Hepatocyte (in vitro differentiated cells): ENCODE data around the gene GALT. TPM values are rescaled to one million over a fixed set of nuclear protein-coding genes. Genes with fewer than 3 reads are reported as not detected.

Experiments used
- DNase-seq: peaks from one replicate; pipeline ENCODE4 v3.0.0-alpha.2; 2016; ENCODE audit warnings: low spot score
- H2AFZ ChIP-seq: fragments of 200-600 bp; sonication (generic); 2 replicates; pipeline ENCODE4 v1.6.0; 2016; ENCODE audit warnings: antibody characterized with exemption, mild to moderate bottlenecking
- H3K27ac ChIP-seq: fragments of 200-600 bp; sonication (generic); 2 replicates; pipeline ENCODE4 v1.5.1; 2016; ENCODE audit warnings: mild to moderate bottlenecking
- H3K27me3 ChIP-seq: fragments of 200-600 bp; sonication (generic); 2 replicates; pipeline ENCODE4 v1.6.1; 2016
- H3K36me3 ChIP-seq: fragments of 200-600 bp; sonication (generic); replicated peaks from 2 replicates; pipeline ENCODE4 v1.5.1; 2016; ENCODE audit warnings: low read depth; ENCODE audit not compliant: insufficient read depth
- H3K4me1 ChIP-seq: fragments of 200-600 bp; sonication (generic); 2 replicates; pipeline ENCODE4 v1.5.1; 2016; ENCODE audit warnings: mild to moderate bottlenecking, moderate library complexity; ENCODE audit not compliant: insufficient read depth
- H3K4me2 ChIP-seq: fragments of 200-600 bp; sonication (generic); 2 replicates; pipeline ENCODE4 v1.6.0; 2016
- H3K4me3 ChIP-seq: fragments of 200-600 bp; sonication (generic); 2 replicates; pipeline ENCODE4 v1.5.1; 2016; ENCODE audit warnings: mild to moderate bottlenecking
- H3K79me2 ChIP-seq: fragments of 200-600 bp; sonication (generic); 2 replicates; pipeline ENCODE4 v1.6.0; 2017; ENCODE audit warnings: mild to moderate bottlenecking
- H3K9me2 ChIP-seq: fragments of 200-600 bp; sonication (generic); replicated peaks from 2 replicates; pipeline ENCODE4 v1.6.0; 2017; ENCODE audit warnings: mild to moderate bottlenecking; ENCODE audit not compliant: insufficient read depth
- H3K9me3 ChIP-seq: fragments of 200-600 bp; sonication (generic); 2 replicates; pipeline ENCODE4 v1.5.1; 2016; ENCODE audit warnings: low read depth, mild to moderate bottlenecking
- H4K20me1 ChIP-seq: fragments of 200-600 bp; sonication (generic); 2 replicates; pipeline ENCODE4 v1.6.0; 2016; ENCODE audit warnings: mild to moderate bottlenecking; ENCODE audit not compliant: insufficient read depth, poor library complexity, severe bottlenecking
- CTCF ChIP-seq: fragments of 200-600 bp; sonication (generic); IDR thresholded peaks from 2 replicates; pipeline ENCODE4 v1.5.1; 2016; ENCODE audit warnings: antibody characterized with exemption, mild to moderate bottlenecking; ENCODE audit not compliant: poor library complexity
- EZH2 ChIP-seq: fragments of 200-600 bp; sonication (generic); IDR thresholded peaks from 2 replicates; pipeline ENCODE4 v1.6.1; 2016; ENCODE audit warnings: antibody characterized with exemption, mild to moderate bottlenecking, borderline replicate concordance
- EZH2phosphoT487 ChIP-seq: fragments of 200-600 bp; sonication (generic); IDR thresholded peaks from one replicate; pipeline ENCODE4 v1.6.1; 2018; ENCODE audit warnings: antibody characterized with exemption, mild to moderate bottlenecking, low read depth, moderate library complexity; ENCODE audit not compliant: unreplicated experiment, severe bottlenecking
- WGBS: methylation state at CpG from one replicate; pipeline ENCODE4 v1.1.6; 2016; ENCODE audit warnings: low lambda C conversion rate; ENCODE audit errors: missing lambda C conversion rate; 5-methylcytosine and 5-hydroxymethylcytosine counted together
- polyA plus RNA-seq: library from polyadenylated mRNA; unstranded; fragments of >200 nt; fragmentation: Nextera tagmentation; extraction: Ambion mirVana; gene quantifications from 2 replicates; pipeline ENCODE4 v1.2.1, GENCODE V29; 2016
- total RNA-seq: library from RNA; depleted of rRNA; stranded (reverse); fragments of >200 nt; gene quantifications from 2 replicates; pipeline ENCODE4 v1.2.3, GENCODE V29; 2014

GALT gene
- total and polyA plus RNA-seq, 2 experiments from 2014 or later = 46.1 to 121 TPM

GRCh38 chr9:34624475-34625185 lies 21.8 kb upstream of the GALT start:
- Histone ChIP-seq H3K4me1 (peaks cover under 1% of the 10 kb centered on the region), H2AFZ (no peak overlapping the region), H3K79me2 (peaks cover 2% of the 10 kb centered on the region), H3K9me2 (no peaks in the 10 kb centered on the region), H3K4me3 (no peak overlapping the region), H3K36me3 (no peaks in the 10 kb centered on the region), H3K27ac (no peak overlapping the region), H3K4me2 (no peak overlapping the region), H3K9me3 (no peaks in the 10 kb centered on the region), H3K27me3 (peaks cover 66% of the 10 kb centered on the region), H4K20me1 (no peaks in the 10 kb centered on the region)
- DNase-seq = no peak
- TF ChIP-seq EZH2phosphoT487 (peak; percentile 17), CTCF (no peak), EZH2 (peak; percentile 86)
- WGBS = 26% methylated on average over 37 of the region's 39 CpGs

GRCh38 chr9:34625186-34625486 lies 21.3 kb upstream of the GALT start:
- Histone ChIP-seq H2AFZ (no peak overlapping the region), H3K4me3 (no peak overlapping the region), H3K4me2 (no peak overlapping the region), H3K9me2 (no peaks in the 10 kb centered on the region), H3K27ac (no peak overlapping the region), H4K20me1 (no peaks in the 10 kb centered on the region), H3K27me3 (peaks cover 72% of the 10 kb centered on the region), H3K4me1 (peaks cover 2% of the 10 kb centered on the region), H3K79me2 (no peaks in the 10 kb centered on the region), H3K9me3 (no peaks in the 10 kb centered on the region), H3K36me3 (no peaks in the 10 kb centered on the region)
- no peak for DNase-seq
- WGBS = 67% methylated on average over 3 of the region's 3 CpGs
- TF ChIP-seq EZH2 (no peak), CTCF (no peak), EZH2phosphoT487 (no peak)

GRCh38 chr9:34627716-34628655 lies 18.5 kb upstream of the GALT start:
- no peaks in the 10 kb centered on the region for H3K79me2 ChIP-seq
- 64% methylated on average over 20 of the region's 20 CpGs for WGBS
- DNase-seq = no peak
- no peaks in the 10 kb centered on the region for H4K20me1 ChIP-seq
- H3K9me2 ChIP-seq = no peaks in the 10 kb centered on the region
- no peak overlapping the region for H3K4me3 ChIP-seq
- H3K4me2 ChIP-seq = peak overlapping the region; percentile 97
- H3K4me1 ChIP-seq = peaks cover 4% of the 10 kb centered on the region
- no peak overlapping the region for H3K27ac ChIP-seq
- no peak for TF ChIP-seq EZH2phosphoT487
- H3K36me3 ChIP-seq = no peaks in the 10 kb centered on the region
- H3K27me3 ChIP-seq = peaks cover 76% of the 10 kb centered on the region
- H2AFZ ChIP-seq = no peak overlapping the region
- no peaks in the 10 kb centered on the region for H3K9me3 ChIP-seq
